GM21529 (cell line): ENCODE measurements around the gene SCD5.

Experiments used
- ATAC-seq: cut with Tn5 transposase; IDR thresholded peaks from one replicate; pipeline ENCODE4 v1.9.1; 2021; ENCODE audit not compliant: unreplicated experiment

The SCD5 gene

GRCh38 chr4:82774711-82775171 is 23.9 kb downstream of the SCD5 start:
- no peak for ATAC-seq

DNA sequence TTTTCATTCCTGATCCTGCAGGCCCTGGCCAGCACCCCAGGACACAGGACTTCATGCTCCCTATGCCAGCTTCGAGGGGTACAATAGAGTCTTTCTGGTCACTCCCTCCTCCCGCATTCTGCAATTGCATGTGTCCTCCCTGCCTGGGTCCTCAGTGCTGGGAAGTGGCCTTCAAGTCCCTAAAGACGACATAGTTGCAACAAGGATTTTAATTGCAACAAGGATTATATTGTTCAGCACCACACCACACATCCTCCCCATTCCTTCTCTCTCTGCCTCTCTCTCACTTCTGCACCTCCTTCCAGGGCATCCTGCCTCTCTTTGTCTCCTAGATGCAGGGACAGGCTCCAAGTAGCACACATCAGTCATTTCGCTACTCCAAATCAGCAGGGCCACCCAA is 25.5 kb downstream of the SCD5 start:
- no peak for ATAC-seq

GRCh38 chr4:82770607-82771006 is 28.0 kb downstream of the SCD5 start:
- no peak for ATAC-seq

DNA sequence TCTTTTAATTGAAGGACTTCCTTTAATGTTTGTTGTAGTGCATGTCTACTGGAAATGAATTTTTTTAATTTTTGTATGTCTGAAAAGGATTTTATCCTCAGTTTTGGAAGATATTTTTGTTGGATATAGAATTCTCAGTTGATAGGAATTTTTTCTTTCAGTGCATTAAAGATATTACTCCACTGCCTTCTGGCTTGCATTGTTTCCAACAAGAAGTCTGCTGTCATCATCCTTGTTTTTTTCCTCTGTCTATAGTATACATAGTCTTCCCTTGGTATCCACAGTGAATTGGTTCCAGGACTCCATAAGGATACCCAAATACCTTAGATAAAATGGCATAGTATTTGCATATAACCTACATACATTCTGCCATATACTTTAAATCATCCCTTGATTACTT is 33.5 kb downstream of the SCD5 start:
- ATAC-seq, result no peak

DNA sequence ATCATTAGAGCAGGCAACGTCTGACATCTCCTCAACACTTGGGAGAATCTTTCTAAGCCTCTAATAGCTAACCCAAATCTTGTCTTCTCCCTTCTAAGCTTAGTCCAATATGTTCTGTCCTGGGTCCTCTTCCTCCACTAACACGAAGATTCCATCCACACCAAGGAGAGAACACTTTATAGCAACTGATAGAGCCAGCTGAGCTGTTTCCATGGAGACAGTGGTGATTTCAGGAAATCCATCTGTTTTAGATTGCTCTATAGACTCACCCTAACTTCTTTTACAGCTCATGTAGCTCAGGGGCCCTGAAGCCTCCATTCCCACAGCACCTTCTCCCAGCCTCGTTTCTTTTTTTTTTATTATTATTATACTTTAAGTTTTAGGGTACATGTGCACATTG is 37.4 kb downstream of the SCD5 start:
- ATAC-seq, result no peak

DNA sequence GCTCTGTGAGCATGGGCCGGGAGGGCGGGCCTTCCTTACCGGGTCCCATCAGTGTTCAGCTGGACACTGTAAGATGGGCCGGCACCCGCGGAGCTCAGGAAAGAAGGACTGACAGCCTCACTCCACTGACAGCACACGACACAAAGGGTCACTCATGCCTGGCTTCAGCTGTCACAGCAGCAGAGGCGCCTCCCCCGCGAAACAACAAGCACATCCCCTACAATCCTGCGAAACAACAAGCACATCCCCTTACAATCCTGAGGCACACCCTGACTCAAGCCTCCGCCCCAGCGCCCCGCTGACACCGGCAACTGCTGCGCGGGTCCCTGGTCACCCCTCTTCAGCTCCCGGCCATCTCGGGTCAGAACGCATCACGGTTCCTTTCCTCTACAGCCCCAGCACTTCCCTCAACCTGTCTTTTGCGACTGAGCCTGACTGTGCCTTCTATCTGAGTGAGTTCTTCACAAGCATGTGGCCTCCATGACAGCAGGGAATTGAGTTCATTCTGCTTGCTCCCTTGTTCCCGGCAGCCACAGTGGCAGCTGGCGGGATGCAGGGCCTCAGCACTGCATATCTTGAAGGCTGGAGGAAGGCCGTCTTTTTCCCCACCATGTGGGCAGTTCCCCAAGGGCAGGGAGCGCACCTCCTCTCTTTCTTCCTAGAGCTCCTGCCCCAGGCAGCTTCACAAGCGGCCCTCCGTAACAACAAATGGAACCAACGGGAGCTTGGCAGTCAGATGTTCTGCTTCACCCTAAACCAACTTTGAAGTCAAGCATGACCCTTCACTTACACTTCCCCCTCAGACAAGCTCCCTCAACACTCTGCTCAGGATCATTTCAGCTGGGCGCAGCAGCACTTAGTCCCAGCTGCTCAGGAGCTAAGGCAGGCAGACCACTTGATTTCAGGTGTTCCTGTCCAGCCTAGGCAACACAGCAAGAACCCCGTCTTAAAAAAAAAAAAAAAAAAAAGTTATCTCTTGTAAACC is 39.6 kb downstream of the SCD5 start:
- no peak for ATAC-seq

GRCh38 chr4:82756061-82756460 is 42.5 kb downstream of the SCD5 start:
- no peak for ATAC-seq

- ATAC-seq, result no peak
Measured at GRCh38 chr4:82755650-82756049, 42.9 kb downstream of the SCD5 start.

- no peak for ATAC-seq
Measured at GRCh38 chr4:82754513-82755165, 44.0 kb downstream of the SCD5 start.

- ATAC-seq, result no peak
Measured at GRCh38 chr4:82753725-82754410, 44.7 kb downstream of the SCD5 start.

DNA sequence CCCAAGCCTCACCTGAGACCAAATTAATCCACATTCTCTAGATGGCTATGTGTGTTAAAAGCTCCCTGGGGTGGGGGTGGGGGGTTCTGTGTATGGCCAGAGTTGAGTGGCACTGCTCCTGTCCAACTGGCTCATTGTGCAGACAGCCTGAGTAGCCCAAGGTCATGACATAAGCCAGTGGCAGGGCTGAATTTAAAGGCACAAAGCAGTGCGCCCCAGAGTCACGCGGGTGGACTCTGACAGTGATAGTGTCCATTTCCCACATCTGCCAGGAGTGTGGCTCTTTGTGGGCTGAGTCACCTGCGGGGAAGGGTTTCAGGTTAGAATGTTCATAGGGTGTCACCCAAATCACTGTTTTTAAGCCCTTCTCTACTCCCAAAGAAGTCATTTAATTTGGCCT is 45.4 kb downstream of the SCD5 start:
- no peak for ATAC-seq

DNA sequence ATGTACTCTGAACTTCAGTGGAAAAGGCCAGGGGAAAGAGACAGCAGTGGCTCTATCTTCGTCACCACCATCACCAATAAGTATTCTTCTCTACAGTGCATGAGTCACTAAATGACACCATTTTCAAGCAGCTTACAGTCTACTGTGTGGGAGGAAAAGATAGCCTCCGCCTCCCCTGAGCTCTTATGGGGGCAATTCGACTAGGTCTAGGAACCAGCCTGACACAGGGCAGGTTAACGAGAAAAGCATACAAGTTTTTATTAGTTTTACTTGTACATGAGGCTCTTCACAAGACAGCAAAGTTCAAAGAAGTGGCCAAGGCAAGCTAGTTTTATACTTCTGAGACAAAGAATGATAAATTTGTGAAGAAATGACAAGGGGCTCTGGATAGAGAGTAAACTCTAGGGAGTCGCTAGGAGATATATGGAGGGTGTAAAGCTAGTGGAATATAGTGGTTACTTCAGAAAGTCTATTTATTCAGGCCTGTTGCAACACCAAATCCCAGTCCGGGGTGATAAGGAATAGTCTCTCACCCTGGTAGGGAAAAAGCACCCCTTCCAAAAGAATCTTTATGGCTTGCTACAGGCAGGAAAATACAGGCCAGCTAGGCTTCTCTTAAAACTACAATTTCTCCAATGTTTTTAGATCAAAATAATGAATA is 49.7 kb downstream of the SCD5 start:
- no peak for ATAC-seq

GRCh38 chr4:82747686-82748575 is 50.7 kb downstream of the SCD5 start:
- no peak for ATAC-seq

- no peak for ATAC-seq
Measured at GRCh38 chr4:82746705-82747574, 51.7 kb downstream of the SCD5 start.

GRCh38 chr4:82745173-82745842 is 53.3 kb downstream of the SCD5 start:
- ATAC-seq, result no peak

DNA sequence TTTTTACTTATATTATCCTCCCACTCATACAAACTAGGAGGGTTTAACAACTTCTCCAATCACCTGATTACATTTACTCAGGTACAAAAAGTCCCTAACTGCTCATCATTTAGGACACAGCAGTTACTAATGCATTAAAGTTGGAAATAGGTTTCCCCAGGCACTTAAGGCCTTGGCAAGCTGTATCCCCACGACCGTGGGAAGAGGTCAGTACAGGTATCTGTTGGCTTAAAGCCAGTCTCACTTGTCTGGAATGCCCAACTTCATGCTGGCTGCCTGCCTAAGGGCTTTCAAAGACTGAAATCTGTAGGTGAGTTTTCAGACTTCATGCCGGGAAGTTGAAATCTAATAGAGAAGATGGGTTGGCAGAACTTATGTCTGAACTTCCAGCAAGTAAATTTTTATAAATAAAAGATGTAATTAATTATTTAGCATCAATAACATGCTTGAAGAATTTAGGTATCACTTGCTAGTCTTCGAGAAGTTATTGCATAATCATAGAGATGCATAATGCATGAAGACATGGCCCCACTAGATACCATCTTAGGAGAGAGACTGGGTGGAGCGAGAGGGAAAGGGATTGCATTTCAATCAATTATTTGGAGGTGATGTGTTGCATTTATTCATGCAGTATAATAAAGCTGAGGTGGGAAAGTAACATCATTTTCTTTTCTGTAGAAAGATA is 54.2 kb downstream of the SCD5 start:
- no peak for ATAC-seq

DNA sequence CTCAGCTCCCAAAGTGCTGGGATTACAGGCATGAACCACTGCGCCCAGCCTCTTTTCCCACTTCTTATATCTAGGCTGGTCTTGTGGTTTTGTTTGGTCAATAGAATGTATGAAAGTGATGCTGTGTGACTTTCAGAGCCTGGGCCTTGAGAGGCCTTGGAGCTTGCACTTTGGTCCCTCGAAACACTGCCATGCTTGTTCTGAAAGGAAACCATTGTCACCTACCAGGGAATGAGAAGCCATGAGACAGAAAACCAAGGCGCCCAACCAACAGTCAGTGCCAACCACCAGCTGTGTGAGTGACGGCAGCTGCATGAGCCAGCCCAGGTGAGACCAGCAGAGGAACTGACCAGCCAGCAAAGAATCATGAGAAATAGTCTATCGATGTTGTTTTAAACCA is 57.4 kb downstream of the SCD5 start:
- ATAC-seq, result no peak
